ENCODE data around the gene IPO4. TPM values are rescaled to one million over a fixed set of nuclear protein-coding genes. Genes with fewer than 3 reads are reported as not detected.

The IPO4 gene
- total RNA-seq, 1 experiment from 2014 or later = 116 TPM

GRCh38 chr14:24219521-24219920 is 30.9 kb upstream of the IPO4 start:
- Histone ChIP-seq H3K56ac (ENCODE audit: insufficient read length, low read depth, low read length) (no peak overlapping the region), H2BK20ac (ENCODE audit: low read depth, low read length, poor library complexity, severe bottlenecking) (no peak overlapping the region), H2BK15ac (ENCODE audit: low read depth, low read length) (no peak overlapping the region), H3K79me2 (ENCODE audit: insufficient read depth, low read length) (peaks cover 3% of the 10 kb centered on the region; the same call in 1 of the 2 replicates), H2BK120ac (ENCODE audit: low read depth, low read length, poor library complexity, severe bottlenecking) (no peak overlapping the region), H4K20me1 (ENCODE audit: control insufficient read depth, insufficient read depth, insufficient read length) (no peaks in the 10 kb centered on the region), H3K79me1 (ENCODE audit: insufficient read depth, low read depth, low read length, poor library complexity, severe bottlenecking) (peaks cover 11% of the 10 kb centered on the region), H3K9ac (ENCODE audit: extremely low read depth, insufficient read length, low read length) (no peak overlapping the region), H3K27ac (ENCODE audit: insufficient read length, low read depth, low read length) (no peak overlapping the region), H3K4me2 (ENCODE audit: insufficient read depth, insufficient read length, low read length) (no peak overlapping the region), H3K4ac (ENCODE audit: low read depth, low read length) (no peak overlapping the region), H3K9me3 (ENCODE audit: control insufficient read depth, low read depth, low read length) (no peaks in the 10 kb centered on the region), H2AK5ac (ENCODE audit: insufficient read length, low read length) (no peak overlapping the region), H4K8ac (replicated peaks; ENCODE audit: insufficient read length, low read depth, low read length) (no peak overlapping the region), H3K4me1 (ENCODE audit: insufficient read depth, low read length) (no peaks in the 10 kb centered on the region), H3K14ac (ENCODE audit: insufficient read depth, low read length) (no peak overlapping the region), H2AFZ (ENCODE audit: low read length) (no peak overlapping the region), H3T11ph (ENCODE audit: low read length) (no peak overlapping the region), H4K5ac (ENCODE audit: insufficient read length, low read depth, low read length) (no peak overlapping the region), H3K18ac (ENCODE audit: insufficient read length, low read depth, low read length) (no peak overlapping the region), H4K91ac (ENCODE audit: insufficient read length, low read depth, low read length) (no peak overlapping the region), H3K27me3 (ENCODE audit: insufficient read depth, low read length) (no peaks in the 10 kb centered on the region), H2BK5ac (ENCODE audit: insufficient read length, low read length) (no peak overlapping the region), H2BK12ac (ENCODE audit: insufficient read length, low read depth, low read length) (no peak overlapping the region), H3K23ac (ENCODE audit: insufficient read length, low read depth, low read length) (no peak overlapping the region), H3K23me2 (ENCODE audit: insufficient read length, low read depth, low read length, poor library complexity, severe bottlenecking) (peaks cover 8% of the 10 kb centered on the region)
- Mint-ChIP-seq H3K36me3 (ENCODE audit: insufficient read depth in 1 of 3, low read depth in 3 of 3) (peaks cover 0 to 13% (median 11%) of the 10 kb centered on the region in 3 experiments; a peak in 5 of 7 replicates), H3K4me3 (no peak overlapping the region), H3K27ac (peak overlapping the region in 1 of 3 experiments; percentile 46; a peak in 2 of 7 replicates), H3K4me1 (peaks cover 7 to 9% of the 10 kb centered on the region in 2 experiments), H3K9me3 (no peaks in the 10 kb centered on the region), H3K27me3 (ENCODE audit: low read depth) (no peaks in the 10 kb centered on the region)
- no peak for DNase-seq
- no CpG with 5 or more reads among the region's 3 CpGs for WGBS (ENCODE audit: extremely low coverage, insufficient read length, low lambda C conversion rate)
- no peak for TF ChIP-seq CTCF (conservative IDR thresholded peaks at IDR 0.05)
